ENCODE data around the gene INPP4B.

Gene INPP4B

GRCh38 chr4:142367418-142368180, 478.5 kb downstream of the INPP4B start:
- no peak for DNase-seq

- no peak for DNase-seq
These were observed 479.3 kb downstream of the INPP4B start for GRCh38 chr4:142366769-142367181.

DNA sequence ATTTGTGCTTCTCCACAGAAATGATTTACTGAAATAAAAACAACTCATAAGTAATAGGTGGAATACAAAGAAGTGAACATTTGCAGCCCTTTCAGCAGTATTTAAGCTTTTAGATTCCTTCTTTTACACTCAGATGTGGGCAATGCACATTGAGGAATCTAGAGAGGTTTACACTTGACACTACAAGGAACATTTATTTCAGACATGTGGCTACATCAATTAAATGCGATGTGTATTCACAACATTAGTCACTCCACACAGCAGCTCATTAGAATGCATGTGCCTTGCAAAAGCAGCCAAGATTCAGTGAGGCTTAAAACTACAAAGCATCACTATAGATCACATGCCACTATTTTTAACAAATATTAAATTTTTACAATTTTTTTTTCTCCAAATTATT, 480.7 kb downstream of the INPP4B start:
- DNase-seq, result no peak

DNA sequence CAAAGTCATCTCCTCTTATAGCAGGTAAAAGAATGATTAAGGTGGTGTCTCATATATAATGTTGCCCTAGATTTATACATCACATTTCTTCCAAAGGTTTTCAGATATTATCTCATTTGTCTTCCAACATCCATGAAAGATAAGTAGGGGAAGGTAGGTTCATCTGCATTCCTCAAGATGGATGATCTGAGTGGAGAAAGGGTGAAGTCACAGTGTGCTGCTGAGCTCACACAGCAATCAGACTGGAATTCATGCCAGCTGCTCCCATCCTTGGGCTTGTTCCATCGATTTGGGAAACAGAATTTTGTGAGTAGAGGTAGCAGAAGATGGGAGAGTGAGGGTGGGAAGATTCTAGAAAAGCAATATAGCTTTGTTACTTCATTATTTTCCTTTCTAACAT, 482.4 kb downstream of the INPP4B start:
- no peak for DNase-seq

DNA sequence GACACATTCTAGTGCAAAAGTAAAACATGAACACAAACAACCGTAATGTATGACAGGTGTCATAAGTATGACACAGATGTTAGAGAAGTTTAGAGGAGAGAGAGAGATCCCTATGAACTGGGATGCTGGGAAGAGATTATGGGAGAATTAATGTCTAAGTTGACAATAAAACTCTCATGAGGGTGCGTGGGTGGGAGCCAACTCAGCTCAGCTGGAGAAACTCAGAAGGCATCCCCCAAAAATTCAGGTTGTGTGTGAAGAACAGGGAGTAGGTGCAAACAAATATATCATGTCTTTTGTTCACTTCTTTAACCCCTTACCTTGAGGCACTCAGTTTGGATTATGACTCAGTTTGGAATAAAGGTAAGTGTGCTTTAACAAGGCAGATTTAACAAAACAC, 484.1 kb downstream of the INPP4B start:
- no peak for DNase-seq

DNA sequence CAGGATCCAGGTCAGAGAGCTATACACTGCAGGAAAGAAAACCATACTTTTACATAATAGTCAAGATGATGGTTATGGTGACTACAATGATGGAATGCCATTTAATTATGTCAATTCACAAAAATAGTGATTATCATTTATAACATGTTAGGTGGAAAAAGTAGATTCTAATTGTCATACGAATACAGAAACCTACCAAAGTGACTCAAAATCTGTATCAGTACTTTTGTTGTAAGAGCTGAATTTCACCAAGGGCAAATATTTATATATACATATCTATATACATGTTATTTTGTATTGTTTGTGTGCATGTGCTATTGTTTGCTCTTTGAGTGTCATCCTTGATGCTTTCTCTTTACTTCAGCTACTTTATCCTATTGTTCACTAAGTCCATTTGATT, 485.4 kb downstream of the INPP4B start:
- no peak for DNase-seq

DNA sequence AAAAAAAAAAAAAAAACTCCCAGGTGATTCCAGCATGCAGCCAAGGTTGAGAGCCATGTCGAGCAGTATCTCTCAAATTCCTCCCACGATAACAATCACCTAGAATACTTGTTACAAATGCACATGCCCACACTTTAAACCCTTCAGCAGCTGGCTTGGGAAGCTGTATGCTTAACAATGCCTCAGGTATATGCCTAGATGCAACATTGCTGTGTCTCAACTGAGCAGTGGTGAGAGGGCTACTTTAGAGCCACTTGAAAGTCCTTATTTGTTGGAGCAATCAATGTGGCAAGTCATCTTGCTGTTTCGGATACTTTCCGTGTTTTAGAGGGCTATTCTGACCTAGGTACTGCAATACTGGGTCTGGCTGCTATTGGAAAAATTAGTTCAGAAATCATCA, 487.4 kb downstream of the INPP4B start:
- no peak for DNase-seq

- no peak for DNase-seq
These were observed 489.3 kb downstream of the INPP4B start for GRCh38 chr4:142356801-142357200.

DNA sequence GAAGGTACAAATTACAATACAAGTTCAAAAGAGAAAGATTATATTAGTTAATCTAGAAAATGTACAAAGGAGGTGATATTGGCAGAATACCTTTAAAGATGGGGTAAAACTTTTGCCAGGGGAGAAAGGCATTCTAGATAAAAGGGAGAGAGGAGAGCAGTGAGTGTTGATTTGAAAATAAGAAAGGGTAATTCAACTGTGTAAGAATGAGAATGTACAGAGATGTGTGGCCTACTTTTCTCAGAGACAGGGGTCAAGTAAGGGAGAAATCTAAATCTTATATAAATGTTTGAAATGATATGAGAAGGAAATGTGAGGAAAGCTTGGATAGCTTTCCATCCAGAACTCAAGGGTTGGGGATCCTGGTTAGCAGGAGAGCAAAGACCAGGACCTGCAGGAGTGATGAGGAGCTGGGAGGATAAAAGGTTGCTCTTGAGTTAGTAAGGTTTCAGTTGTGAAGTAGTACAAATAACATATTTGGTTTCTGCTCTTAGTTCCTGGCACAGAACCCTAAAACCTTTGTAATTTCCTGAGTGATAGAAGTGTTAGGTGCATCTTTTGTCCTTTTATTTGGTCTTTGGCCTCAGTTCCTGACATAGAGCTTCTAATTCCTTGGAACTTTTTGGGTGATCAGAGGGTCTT, 489.9 kb downstream of the INPP4B start:
- no peak for DNase-seq

GRCh38 chr4:142355421-142355930, 490.6 kb downstream of the INPP4B start:
- no peak for DNase-seq

DNA sequence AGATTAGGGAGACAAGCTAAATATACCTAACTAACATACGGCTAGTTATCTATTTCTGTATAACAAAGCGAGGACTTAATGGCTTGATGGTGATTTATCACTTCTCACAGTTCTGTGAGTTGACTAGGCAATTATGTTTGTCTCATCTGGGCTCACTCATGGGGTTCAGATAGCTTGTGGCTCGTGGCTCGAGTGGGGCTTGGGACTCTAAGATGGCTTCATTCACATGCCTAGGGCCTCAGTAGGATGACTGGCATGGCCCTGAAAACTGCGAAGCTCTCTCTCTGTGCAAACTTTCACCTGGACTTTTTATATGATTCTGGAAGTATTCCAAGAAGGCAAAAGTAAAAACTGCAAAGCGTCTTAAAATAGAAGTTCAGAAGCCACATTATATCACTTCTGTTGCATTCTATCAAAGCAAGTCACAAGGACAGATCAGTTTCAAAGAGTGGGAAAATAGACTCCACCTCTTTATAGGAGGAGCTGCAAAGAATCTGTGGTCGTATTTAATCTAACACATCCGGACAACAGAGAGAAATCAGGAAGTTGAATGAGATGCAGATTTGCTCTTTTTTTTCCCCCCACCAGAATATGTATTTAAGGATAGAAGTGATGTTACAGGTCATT, 491.2 kb downstream of the INPP4B start:
- DNase-seq, result no peak

DNA sequence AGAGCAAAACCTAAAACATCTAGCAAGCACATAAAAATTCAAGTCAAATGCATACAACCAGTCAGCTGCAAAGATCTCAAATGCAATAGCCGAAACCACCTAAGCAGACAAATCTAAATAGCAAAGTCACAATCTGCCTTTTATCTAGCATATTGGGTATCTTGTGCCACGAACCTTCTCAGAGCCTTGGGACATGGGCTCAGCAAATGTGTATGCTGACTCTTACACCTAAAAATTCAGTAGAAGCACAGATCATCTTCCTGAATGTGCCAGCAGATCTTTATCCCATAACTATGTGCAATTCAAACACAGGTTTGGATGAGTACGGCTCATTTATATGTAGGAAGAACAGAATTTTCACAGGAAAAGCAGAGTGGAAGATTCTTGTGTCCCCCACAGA, 492.1 kb downstream of the INPP4B start:
- no peak for DNase-seq

DNA sequence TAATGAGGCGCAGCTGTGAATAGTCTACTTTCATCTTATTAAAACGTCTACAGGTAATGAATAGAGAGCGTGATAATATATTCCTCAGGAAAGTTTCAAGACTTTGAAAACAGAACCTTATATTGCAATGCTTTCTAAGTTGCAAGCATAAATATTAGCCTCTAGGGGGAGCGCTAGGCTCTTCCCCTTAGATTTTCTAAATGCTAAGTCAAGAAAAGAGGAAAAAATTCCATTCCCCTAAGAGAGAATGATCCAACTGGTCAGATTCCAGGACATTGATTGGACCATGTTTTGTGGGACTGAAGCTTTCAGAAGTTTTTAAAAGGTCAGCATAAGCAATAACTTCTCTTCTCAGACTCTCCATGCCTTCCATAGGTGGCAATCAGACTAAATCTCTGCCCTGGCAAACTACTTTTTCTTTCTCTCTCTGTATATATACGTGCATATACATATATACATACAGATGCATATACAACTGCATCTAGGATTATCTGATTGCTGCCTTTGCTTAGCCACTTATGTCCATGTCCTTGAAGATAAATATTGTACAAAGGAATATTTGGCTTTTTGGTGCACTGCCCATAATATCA, 492.9 kb downstream of the INPP4B start:
- DNase-seq, result no peak

DNA sequence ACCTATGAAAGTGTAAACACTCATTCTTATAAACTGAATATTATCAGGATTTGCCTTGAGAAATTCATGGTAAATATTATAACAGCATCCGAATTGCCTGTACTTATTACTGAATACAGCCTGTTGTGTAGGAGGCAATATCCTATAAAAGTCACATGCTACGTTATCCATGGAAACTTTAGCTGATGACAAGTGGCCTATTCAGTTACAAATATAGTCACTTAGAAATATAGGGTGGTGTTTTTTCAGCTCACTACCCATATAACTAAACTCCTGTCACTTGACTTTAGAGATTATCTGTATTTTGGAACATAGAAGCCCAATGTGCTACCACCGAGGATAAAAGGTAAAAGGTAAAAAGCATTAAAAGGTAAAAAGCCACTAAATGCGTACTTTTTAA, 493.4 kb downstream of the INPP4B start:
- no peak for DNase-seq

- DNase-seq, result no peak
These were observed 494.1 kb downstream of the INPP4B start for GRCh38 chr4:142351958-142352357.

DNA sequence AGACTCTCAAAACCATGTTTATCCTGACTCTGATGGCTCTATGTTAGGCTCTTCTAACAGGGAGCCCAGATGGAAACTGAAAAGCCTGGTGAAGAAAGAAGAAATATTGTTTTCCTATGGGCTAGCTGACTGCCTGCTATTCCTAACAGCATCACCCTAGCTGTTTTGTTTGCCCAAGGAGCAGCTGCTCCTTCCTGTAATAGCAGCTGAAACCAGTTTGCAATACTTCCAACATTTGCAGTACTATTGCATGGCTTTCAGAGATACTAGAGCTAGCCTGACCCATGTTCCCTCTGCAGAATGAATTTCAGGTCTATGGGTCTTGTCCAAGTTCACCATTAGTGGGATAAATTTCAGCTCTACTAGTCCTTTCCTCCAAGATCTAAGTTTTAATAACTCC, 495.2 kb downstream of the INPP4B start:
- no peak for DNase-seq

DNA sequence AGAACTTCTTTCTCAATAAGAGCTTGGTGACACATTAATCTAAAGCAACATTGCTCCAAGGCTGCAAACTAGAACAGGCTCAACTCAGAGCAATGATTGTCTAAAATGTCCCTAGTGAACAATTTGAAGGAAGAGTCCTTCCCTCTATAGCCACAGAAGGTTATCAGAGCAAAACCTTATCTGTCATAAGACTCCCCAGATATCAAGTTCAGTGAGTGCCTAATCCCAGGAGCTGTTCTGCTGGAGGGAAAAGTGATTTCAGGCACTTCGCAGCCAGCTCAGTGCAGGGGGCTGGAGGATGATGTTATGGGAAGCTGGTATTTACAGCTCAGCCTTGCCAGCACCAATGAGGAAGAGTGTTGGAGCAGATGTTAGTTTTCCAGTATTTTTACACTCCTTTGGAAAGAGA, 497.5 kb downstream of the INPP4B start:
- no peak for DNase-seq

GRCh38 chr4:142347241-142347640, 498.9 kb downstream of the INPP4B start:
- DNase-seq, result no peak

- DNase-seq, result no peak
These were observed 500.2 kb downstream of the INPP4B start for GRCh38 chr4:142345924-142346323.

- DNase-seq, result no peak
These were observed 504.8 kb downstream of the INPP4B start for GRCh38 chr4:142341268-142341667.

DNA sequence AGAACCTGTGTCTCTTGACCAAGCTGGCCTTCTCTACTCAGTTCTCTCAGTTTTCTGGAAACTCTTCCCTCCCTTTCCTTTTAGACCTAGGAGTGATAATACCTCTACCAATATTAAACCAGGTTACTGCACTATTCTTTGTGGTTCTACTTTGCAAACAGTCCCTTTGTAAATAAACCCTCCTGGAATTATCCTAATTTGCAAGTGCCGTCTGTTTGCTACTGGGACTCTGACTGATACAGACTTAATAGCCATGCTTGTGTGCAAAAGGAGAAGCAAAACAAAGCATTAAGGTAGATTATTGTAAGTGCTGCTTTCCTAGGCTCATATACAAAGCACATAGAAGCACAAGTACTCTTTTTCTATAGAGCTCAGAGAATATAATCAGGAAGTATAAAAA, 507.0 kb downstream of the INPP4B start:
- no peak for DNase-seq

GRCh38 chr4:142336251-142336934, 509.7 kb downstream of the INPP4B start:
- DNase-seq, result no peak

DNA sequence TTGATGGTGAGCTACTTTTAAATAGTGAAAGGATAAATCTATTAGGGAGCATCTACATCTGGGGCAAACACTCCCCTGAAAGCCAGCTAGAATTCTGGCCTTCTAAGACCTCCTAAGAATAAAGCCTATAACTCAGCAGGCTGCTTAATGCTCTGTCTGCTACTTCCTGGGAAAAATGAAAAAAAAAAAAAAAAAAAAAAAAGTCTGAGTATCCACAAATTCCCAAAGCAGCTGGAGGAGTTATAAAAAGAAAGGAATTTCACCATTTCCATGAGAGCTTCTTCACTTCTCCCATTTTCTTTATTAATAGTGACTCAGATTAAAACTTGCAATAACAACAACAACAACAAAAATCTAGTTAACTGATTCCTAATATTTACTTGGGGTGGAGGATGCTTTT, 511.2 kb downstream of the INPP4B start:
- DNase-seq, result no peak
